IMR-90 (cell line): ENCODE data around the gene OLFM4. TPM values are rescaled to one million over a fixed set of nuclear protein-coding genes. Genes with fewer than 3 reads are reported as not detected.

ENCODE experiments used
- ATAC-seq: fragments of 200-7000 bp; cut with Tn5 transposase; 2 replicates; pipeline ENCODE4 v1.9.1; 2020; ENCODE audit warnings: low read depth, mild to moderate bottlenecking, moderate library complexity
- BruUV-seq: library from RNA; stranded (reverse); fragments of 400-500 nt; replicated peaks from 2 replicates; lab custom pipeline; 2021; lab: Mats Ljungman, UMichigan
- CTCF ChIA-PET: fragments of 300-600 bp; formaldehyde crosslinking; extraction: SDS; loops from one replicate; lab custom pipeline; 2021; ENCODE audit warnings: antibody characterized with exemption; lab: Yijun Ruan, JAX
- POLR2A ChIA-PET: fragments of 300-600 bp; sonication (Branson Sonifier 250); formaldehyde crosslinking; loops from one replicate; lab custom pipeline; 2022; ENCODE audit warnings: antibody characterized with exemption; ENCODE audit not compliant: unreplicated experiment; lab: Charles Lee
- DNase-seq: peaks from one replicate; pipeline ENCODE4 v3.0.0; 2013
- H2AFZ ChIP-seq: replicated peaks from 2 replicates; pipeline ENCODE3; 2013; ENCODE audit warnings: low read length, mild to moderate bottlenecking; ENCODE audit not compliant: poor library complexity
- H2AK5ac ChIP-seq: 2 replicates; pipeline ENCODE4 v1.6.1; 2013; ENCODE audit warnings: low read depth, low read length, inconsistent platforms
- H2AK9ac ChIP-seq: replicated peaks from 2 replicates; pipeline ENCODE3; 2013; ENCODE audit warnings: mild to moderate bottlenecking, low read depth, low read length, moderate library complexity; ENCODE audit not compliant: poor library complexity
- H2BK120ac ChIP-seq: 2 replicates; pipeline ENCODE4 v1.6.1; 2013; ENCODE audit warnings: low read depth, low read length, inconsistent platforms
- H2BK15ac ChIP-seq: 3 replicates; pipeline ENCODE4 v1.6.1; 2013; ENCODE audit warnings: low read depth, low read length, inconsistent platforms
- H2BK20ac ChIP-seq: 2 replicates; pipeline ENCODE4 v1.6.1; 2013; ENCODE audit warnings: low read depth, mild to moderate bottlenecking, inconsistent platforms, low read length, moderate library complexity
- H2BK5ac ChIP-seq: 2 replicates; pipeline ENCODE4 v1.6.1; 2013; ENCODE audit warnings: mild to moderate bottlenecking, low read depth, low read length, inconsistent platforms; ENCODE audit not compliant: poor library complexity, severe bottlenecking
- H3K14ac ChIP-seq: replicated peaks from 2 replicates; pipeline ENCODE4 v1.6.1; 2013; ENCODE audit warnings: low read depth, low read length, inconsistent platforms
- H3K18ac ChIP-seq: 2 replicates; pipeline ENCODE4 v1.6.1; 2013; ENCODE audit warnings: low read depth, low read length, control low read depth
- H3K23ac ChIP-seq: 2 replicates; pipeline ENCODE4 v1.6.1; 2013; ENCODE audit warnings: low read depth, low read length, inconsistent platforms
- H3K27ac ChIP-seq: 2 replicates; pipeline ENCODE4 v1.5.1; 2013; ENCODE audit warnings: mild to moderate bottlenecking, control low read depth, low read length; ENCODE audit not compliant: insufficient read depth
- H3K27me3 ChIP-seq: 2 replicates; pipeline ENCODE4 v1.6.1; 2013; ENCODE audit warnings: low read length; ENCODE audit not compliant: control insufficient read depth, insufficient read depth
- H3K36me3 ChIP-seq: 2 replicates; pipeline ENCODE4 v1.6.1; 2013; ENCODE audit warnings: low read length, mixed read lengths; ENCODE audit not compliant: control insufficient read depth, insufficient read depth
- H3K4ac ChIP-seq: 2 replicates; pipeline ENCODE4 v1.6.1; 2013; ENCODE audit warnings: low read depth, low read length, inconsistent platforms
- H3K4me1 ChIP-seq: 2 replicates; pipeline ENCODE4 v1.6.1; 2013; ENCODE audit warnings: low read length, mixed read lengths; ENCODE audit not compliant: control insufficient read depth, insufficient read depth
- H3K4me2 ChIP-seq: 2 replicates; pipeline ENCODE4 v1.6.1; 2013; ENCODE audit warnings: low read depth, mild to moderate bottlenecking, control low read depth, low read length, moderate library complexity
- H3K4me3 ChIP-seq: 2 replicates; pipeline ENCODE4 v1.5.1; 2013; ENCODE audit warnings: low read depth, mild to moderate bottlenecking, control low read depth, low read length, moderate library complexity; ENCODE audit not compliant: insufficient read depth
- H3K56ac ChIP-seq: 2 replicates; pipeline ENCODE4 v1.6.1; 2013; ENCODE audit warnings: low read length, inconsistent platforms; ENCODE audit not compliant: insufficient read depth; ENCODE audit errors: extremely low read depth
- H3K79me1 ChIP-seq, 2 experiments: 2 replicates each; pipeline ENCODE4 v1.6.1; 2013; ENCODE audit warnings: low read length in 2 of 2, inconsistent platforms in 1 of 2, low read depth in 1 of 2
- H3K9ac ChIP-seq: 2 replicates; pipeline ENCODE4 v1.6.1; 2013; ENCODE audit warnings: low read depth, low read length, control low read depth
- H3K9me1 ChIP-seq: 2 replicates; pipeline ENCODE4 v1.6.1; 2013; ENCODE audit warnings: low read length, inconsistent platforms; ENCODE audit not compliant: insufficient read depth
- H3K9me3 ChIP-seq: 2 replicates; pipeline ENCODE4 v1.6.1; 2013; ENCODE audit warnings: low read length; ENCODE audit not compliant: control insufficient read depth, insufficient read depth
- H4K20me1 ChIP-seq: 2 replicates; pipeline ENCODE4 v1.6.1; 2013; ENCODE audit warnings: low read length, inconsistent platforms; ENCODE audit not compliant: insufficient read depth
- H4K5ac ChIP-seq: 2 replicates; pipeline ENCODE4 v1.6.1; 2013; ENCODE audit warnings: mild to moderate bottlenecking, low read depth, low read length, control low read depth
- H4K8ac ChIP-seq, 2 experiments: 2 replicates each; pipeline ENCODE4 v1.6.1; 2013; ENCODE audit warnings: low read depth in 2 of 2, low read length in 2 of 2, control low read depth in 1 of 2, inconsistent platforms in 1 of 2
- H4K91ac ChIP-seq: 2 replicates; pipeline ENCODE4 v1.6.1; 2013; ENCODE audit warnings: low read depth, low read length, inconsistent platforms; ENCODE audit not compliant: insufficient read depth
- BHLHE40 ChIP-seq: fragments of 150-350 bp; IDR thresholded peaks from 2 replicates; pipeline ENCODE4 v1.6.1; 2016; ENCODE audit warnings: mild to moderate bottlenecking, low read depth, low read length
- CEBPB ChIP-seq: IDR thresholded peaks from 2 replicates; pipeline ENCODE4 v1.6.1; 2012; ENCODE audit warnings: low read depth, low read length, improper control_type of control experiment
- CHD1 ChIP-seq: IDR thresholded peaks from 2 replicates; pipeline ENCODE4 v1.6.1; 2012; ENCODE audit warnings: low read depth, low read length, improper control_type of control experiment
- CTCF ChIP-seq: conservative IDR thresholded peaks from 2 replicates; pipeline ENCODE4 v1.5.1; 2012; ENCODE audit warnings: mild to moderate bottlenecking, low read depth, low read length, improper control_type of control experiment
- FOS ChIP-seq: fragments of 150-350 bp; IDR thresholded peaks from 2 replicates; pipeline ENCODE4 v1.6.1; 2016; ENCODE audit warnings: low read depth, low read length
- MAFK ChIP-seq: IDR thresholded peaks from 2 replicates; pipeline ENCODE4 v1.6.1; 2012; ENCODE audit warnings: low read depth, low read length, improper control_type of control experiment
- MAZ ChIP-seq: IDR thresholded peaks from 2 replicates; pipeline ENCODE4 v1.6.1; 2012; ENCODE audit warnings: low read depth, mild to moderate bottlenecking, low read length, improper control_type of control experiment, moderate library complexity, borderline replicate concordance
- MXI1 ChIP-seq: IDR thresholded peaks from 2 replicates; pipeline ENCODE4 v1.6.1; 2012; ENCODE audit warnings: low read depth, mild to moderate bottlenecking, low read length, moderate library complexity, borderline replicate concordance
- NFE2L2 ChIP-seq: fragments of 150-350 bp; IDR thresholded peaks from 2 replicates; pipeline ENCODE4 v1.6.1; 2016; ENCODE audit warnings: low read depth, mild to moderate bottlenecking, low read length
- POLR2A ChIP-seq: IDR thresholded peaks from 2 replicates; pipeline ENCODE4 v1.6.1; 2012; ENCODE audit warnings: mild to moderate bottlenecking, low read depth, low read length
- RAD21 ChIP-seq: IDR thresholded peaks from 2 replicates; pipeline ENCODE4 v1.6.1; 2012; ENCODE audit warnings: low read length, improper control_type of control experiment
- RCOR1 ChIP-seq: IDR thresholded peaks from 2 replicates; pipeline ENCODE4 v1.6.1; 2012; ENCODE audit warnings: mild to moderate bottlenecking, low read length, improper control_type of control experiment; ENCODE audit not compliant: insufficient replicate concordance
- RFX5 ChIP-seq: IDR thresholded peaks from 2 replicates; pipeline ENCODE4 v1.8.0; 2012; ENCODE audit warnings: low read depth, mild to moderate bottlenecking, low read length, moderate library complexity
- SMC3 ChIP-seq: fragments of 150-350 bp; IDR thresholded peaks from 2 replicates; pipeline ENCODE4 v1.6.1; 2016; ENCODE audit warnings: low read depth, mild to moderate bottlenecking, antibody characterized with exemption, low read length, moderate library complexity
- USF2 ChIP-seq: fragments of 150-350 bp; IDR thresholded peaks from 2 replicates; pipeline ENCODE4 v1.6.1; 2017; ENCODE audit warnings: mild to moderate bottlenecking, antibody characterized with exemption, low read length, low read depth
- WGBS, 2 experiments: methylation state at CpG; one replicate each; pipeline versions ENCODE4 v1.1.5 to v1.1.7; 2013; ENCODE audit warnings: missing lambda C conversion rate in 2 of 2; ENCODE audit not compliant: insufficient read length in 1 of 2; ENCODE audit errors: extremely low coverage in 2 of 2; 5-methylcytosine and 5-hydroxymethylcytosine counted together
- dilution Hi-C: fragments of 300-500 bp; cut with HindIII; formaldehyde crosslinking; loops from one replicate; pipeline ENCODE4 v1.14.3; 2018; ENCODE audit warnings: low sequenced_read_pairs; ENCODE audit not compliant: unreplicated experiment
- in situ Hi-C: fragments of 300-500 bp; cut with MboI; formaldehyde crosslinking; loops from 3 replicates; pipeline ENCODE4 v1.14.3; 2019; ENCODE audit warnings: low sequenced_read_pairs, inconsistent platforms, mixed read lengths
- intact Hi-C: fragments of 100-400 bp; cut with micrococcal nuclease; formaldehyde crosslinking; loops from 2 replicates; pipeline ENCODE4 v1.10.0; 2022
- polyA plus RNA-seq, 3 experiments: library from polyadenylated mRNA; depleted of rRNA; stranded (reverse); fragments of >200 nt; gene quantifications; 2 replicates each; pipeline ENCODE4 v1.2.3, GENCODE V29; 2012; ENCODE audit warnings: low replicate concordance in 1 of 3
- total RNA-seq: library from RNA; depleted of rRNA; stranded (reverse); fragments of >200 nt; gene quantifications from 2 replicates; pipeline ENCODE4 v1.2.3, GENCODE V29; 2012
- TF ChIP-seq, protein P1 (sequence below): fragments of 150-350 bp; IDR thresholded peaks from 2 replicates; pipeline ENCODE4 v1.6.1; 2016; ENCODE audit warnings: low read depth, mild to moderate bottlenecking, low read length, moderate library complexity, borderline replicate concordance

OLFM4 gene
- total and polyA plus RNA-seq, 2 of the 4 experiments (the other 2 are of a cell fraction), result not detected

DNA sequence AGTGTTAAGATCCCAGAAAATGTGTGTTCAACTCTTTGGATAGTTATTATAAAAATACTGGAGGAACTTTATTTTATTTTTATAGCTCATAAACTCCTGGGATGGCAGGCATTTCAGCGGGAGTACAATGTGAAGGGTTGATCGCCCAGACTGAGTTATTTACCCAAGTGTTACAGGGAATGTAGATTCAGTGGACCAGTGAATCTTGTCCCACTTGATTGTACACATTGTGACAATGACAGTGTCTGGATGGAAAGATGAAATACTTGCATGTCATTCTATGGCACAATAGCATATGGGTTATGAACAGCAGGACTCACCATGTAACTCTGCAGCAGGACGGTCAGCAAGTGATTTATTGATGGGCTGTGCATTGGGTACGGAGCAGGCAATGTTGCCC, 20.3 kb downstream of the OLFM4 start:
- Histone ChIP-seq H3K9me1 (no peaks in the 10 kb centered on the region), H3K18ac (no peak overlapping the region), H3K4ac (no peak overlapping the region), H4K8ac (no peak overlapping the region), H3K4me1 (no peaks in the 10 kb centered on the region), H2AK5ac (no peak overlapping the region), H3K4me3 (no peak overlapping the region), H2AFZ (no peak overlapping the region), H3K4me2 (no peak overlapping the region), H2AK9ac (no peak overlapping the region), H3K14ac (no peak overlapping the region), H4K91ac (no peak overlapping the region), H3K36me3 (no peaks in the 10 kb centered on the region), H2BK120ac (no peak overlapping the region), H3K56ac (no peak overlapping the region), H3K79me1 (no peaks in the 10 kb centered on the region), H4K20me1 (no peaks in the 10 kb centered on the region), H2BK5ac (no peak overlapping the region), H3K23ac (no peak overlapping the region), H3K9ac (no peak overlapping the region), H2BK20ac (no peak overlapping the region), H3K9me3 (no peaks in the 10 kb centered on the region; the same call in 1 of the 2 replicates), H2BK15ac (no peak overlapping the region), H3K27me3 (no peaks in the 10 kb centered on the region), H4K5ac (no peak overlapping the region), H3K27ac (no peak overlapping the region)
- ATAC-seq, result no peak
- POLR2A ChIA-PET, result no interaction called here
- in situ Hi-C loops (no loop called here), dilution Hi-C loops (no loop called here), intact Hi-C loops (no loop called here)
- CTCF ChIA-PET, result no interaction called here
- no TSS peak for BruUV-seq
- WGBS, 2 experiments, result no CpG with 5 or more reads among the region's 4 CpGs
- no peak for DNase-seq
- no peak for TF ChIP-seq POLR2A
- TF ChIP-seq, protein P1, sequence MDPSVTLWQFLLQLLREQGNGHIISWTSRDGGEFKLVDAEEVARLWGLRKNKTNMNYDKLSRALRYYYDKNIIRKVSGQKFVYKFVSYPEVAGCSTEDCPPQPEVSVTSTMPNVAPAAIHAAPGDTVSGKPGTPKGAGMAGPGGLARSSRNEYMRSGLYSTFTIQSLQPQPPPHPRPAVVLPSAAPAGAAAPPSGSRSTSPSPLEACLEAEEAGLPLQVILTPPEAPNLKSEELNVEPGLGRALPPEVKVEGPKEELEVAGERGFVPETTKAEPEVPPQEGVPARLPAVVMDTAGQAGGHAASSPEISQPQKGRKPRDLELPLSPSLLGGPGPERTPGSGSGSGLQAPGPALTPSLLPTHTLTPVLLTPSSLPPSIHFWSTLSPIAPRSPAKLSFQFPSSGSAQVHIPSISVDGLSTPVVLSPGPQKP, result no peak
- no peak for TF ChIP-seq CTCF
- no peak for TF ChIP-seq RFX5
- TF ChIP-seq CEBPB, result no peak
- no peak for TF ChIP-seq SMC3
- no peak for TF ChIP-seq FOS
- TF ChIP-seq RCOR1, result no peak
- TF ChIP-seq CHD1, result no peak
- TF ChIP-seq RAD21, result no peak
- TF ChIP-seq MAZ, result no peak
- TF ChIP-seq MAFK, result no peak
- no peak for TF ChIP-seq USF2
- TF ChIP-seq BHLHE40, result no peak
- TF ChIP-seq NFE2L2, result no peak
- TF ChIP-seq MXI1, result no peak
